ENCODE measurements around the gene ABCB10. TPM values are rescaled to one million over a fixed set of nuclear protein-coding genes. Genes with fewer than 3 reads are reported as not detected.
"Not testable (repeated sequence)": the region's sequence is repeated elsewhere in the genome, so short reads cannot be mapped to it uniquely, and the experiment has no call there.

The ABCB10 gene
- total and polyA plus RNA-seq, 3 donors from 2014 or later: 4.9 to 12.1 (median 9.8) TPM

- no peaks in the 10 kb centered on the region for H3K36me3 ChIP-seq (ENCODE audit: low read depth, missing control alignments)
- no peaks in the 10 kb centered on the region for H3K4me1 ChIP-seq
- intact Hi-C loops (cut with DNase I; ENCODE audit: low total_unique reads): no loop called here
- WGBS, 2 donors: 89% methylated on average over 3 of the region's 3 CpGs
- H3K4me3 ChIP-seq: no peak overlapping the region
- no peak overlapping the region for H3K27ac ChIP-seq
- TF ChIP-seq CTCF (IDR thresholded peaks at IDR 0.05) (no peak), POLR2A (IDR thresholded peaks at IDR 0.05) (no peak)
- DNase-seq: no peak
- H3K27me3 ChIP-seq: no peaks in the 10 kb centered on the region
- H3K9me3 ChIP-seq: no peaks in the 10 kb centered on the region
These were observed 40.9 kb upstream of the ABCB10 start for GRCh38 chr1:229599218-229599954.

GRCh38 chr1:229597877-229598276 is 39.4 kb upstream of the ABCB10 start:
- H3K4me3 ChIP-seq: no peak overlapping the region
- DNase-seq: no peak
- H3K27me3 ChIP-seq: no peaks in the 10 kb centered on the region
- H3K9me3 ChIP-seq: no peaks in the 10 kb centered on the region
- H3K4me1 ChIP-seq: no peaks in the 10 kb centered on the region
- no peak for TF ChIP-seq POLR2A (IDR thresholded peaks at IDR 0.05)
- no peak for TF ChIP-seq CTCF (IDR thresholded peaks at IDR 0.05)
- H3K27ac ChIP-seq: no peak overlapping the region
- intact Hi-C loops (cut with DNase I; ENCODE audit: low total_unique reads): no loop called here
- H3K36me3 ChIP-seq (ENCODE audit: low read depth, missing control alignments): no peaks in the 10 kb centered on the region
- 61 to 69% methylated on average over 3 of the region's 3 CpGs for WGBS, 2 donors

GRCh38 chr1:229596925-229597699 is 38.6 kb upstream of the ABCB10 start:
- intact Hi-C loops (cut with DNase I; ENCODE audit: low total_unique reads): no loop called here
- TF ChIP-seq CTCF (IDR thresholded peaks at IDR 0.05): no peak
- TF ChIP-seq POLR2A (IDR thresholded peaks at IDR 0.05): no peak
- no peaks in the 10 kb centered on the region for H3K36me3 ChIP-seq (ENCODE audit: low read depth, missing control alignments)

GRCh38 chr1:229595876-229596275 is 37.4 kb upstream of the ABCB10 start:
- H3K4me1 ChIP-seq; H3K27ac ChIP-seq; H3K36me3 ChIP-seq (ENCODE audit: low read depth, missing control alignments); H3K27me3 ChIP-seq; H3K9me3 ChIP-seq; intact Hi-C loops (cut with DNase I; ENCODE audit: low total_unique reads); DNase-seq; H3K4me3 ChIP-seq: not testable (repeated sequence)
- 98 to 100% methylated on average over 7 of the region's 7 CpGs for WGBS, 2 donors

More at GRCh38 chr1:229596925-229597699, 38.6 kb upstream of the ABCB10 start:
- Histone ChIP-seq H3K4me1 (no peaks in the 10 kb centered on the region), H3K27ac (peak overlapping the region in 1 of 2 donors; percentile 59), H3K27me3 (no peaks in the 10 kb centered on the region), H3K4me3 (no peak overlapping the region), H3K9me3 (no peaks in the 10 kb centered on the region)
- no peak for DNase-seq
- WGBS, 2 donors: 58 to 64% methylated on average over 7 of the region's 7 CpGs

GRCh38 chr1:229594227-229595008 is 35.9 kb upstream of the ABCB10 start:
- Histone ChIP-seq H3K36me3 (ENCODE audit: low read depth, missing control alignments) (no peaks in the 10 kb centered on the region), H3K4me1 (no peaks in the 10 kb centered on the region), H3K27ac (no peak overlapping the region), H3K4me3 (no peak overlapping the region), H3K27me3 (no peaks in the 10 kb centered on the region), H3K9me3 (no peaks in the 10 kb centered on the region)
- WGBS, 2 donors: 95% methylated on average over 23 to 34 of the region's 34 CpGs
- intact Hi-C loops (cut with DNase I; ENCODE audit: low total_unique reads): no loop called here
- no peak for DNase-seq
- TF ChIP-seq POLR2A (IDR thresholded peaks at IDR 0.05) (no peak), CTCF (IDR thresholded peaks at IDR 0.05) (no peak)

Measured in testis (tissue), 3 donors.